Measurements from ENCODE around the gene IL15.

Gene IL15

GRCh38 chr4:141772838-141773237, 136.5 kb downstream of the IL15 start:
- DNase-seq (ENCODE audit: low read depth) = no peak

- no peak for DNase-seq (ENCODE audit: low read depth)
Measured at GRCh38 chr4:141782205-141782604, 145.8 kb downstream of the IL15 start.
